GM12878 (cell line): Measurements from ENCODE around the gene NEK11. TPM values are rescaled to one million over a fixed set of nuclear protein-coding genes. Genes with fewer than 3 reads are reported as not detected.

ENCODE experiments used
- ATAC-seq: fragments of 200-7000 bp; cut with Tn5 transposase; 3 replicates; pipeline ENCODE4 v1.9.1; 2020; ENCODE audit warnings: mild to moderate bottlenecking, moderate library complexity
- BruUV-seq: library from RNA; stranded (reverse); fragments of 400-500 nt; replicated peaks from 2 replicates; lab custom pipeline; 2021; lab: Mats Ljungman, UMichigan
- CTCF ChIA-PET: fragments of 300-600 bp; sonication (Branson Sonifier 250); formaldehyde crosslinking; extraction: SDS; loops from one replicate; lab custom pipeline; 2021; ENCODE audit warnings: inconsistent platforms; lab: Yijun Ruan, JAX
- POLR2A ChIA-PET: fragments of 350-600 bp; formaldehyde crosslinking; extraction: SDS; loops from one replicate; lab custom pipeline; 2021; ENCODE audit warnings: inconsistent platforms; lab: Charles Lee
- RAD21 ChIA-PET: fragments of 300-600 bp; sonication (Branson Sonifier 250); formaldehyde crosslinking; loops from one replicate; lab custom pipeline; 2023; ENCODE audit warnings: antibody characterized with exemption; ENCODE audit not compliant: unreplicated experiment; lab: Charles Lee
- SMC1A ChIA-PET: fragments of 300-600 bp; sonication (Branson Sonifier 250); formaldehyde crosslinking; loops from one replicate; lab custom pipeline; 2023; ENCODE audit not compliant: unreplicated experiment, uncharacterized antibody; lab: Charles Lee
- DNase-seq: peaks from one replicate; pipeline ENCODE4 v3.0.0-alpha.2; 2011; ENCODE audit warnings: low read depth, low spot score
- FAIRE-seq: peaks from 3 replicates; lab custom pipeline; 2011; peaks lifted over from hg19 to GRCh38; lab: Jason Lieb, UNC
- H2AFZ ChIP-seq: 2 replicates; pipeline ENCODE4 v1.6.0; 2011; ENCODE audit warnings: low read depth, low read length, control low read depth; ENCODE audit not compliant: control insufficient read depth
- H3K27ac ChIP-seq: 2 replicates; pipeline ENCODE4 v1.5.1; 2011; ENCODE audit warnings: control low read depth; ENCODE audit not compliant: control insufficient read depth, insufficient read depth
- H3K27me3 ChIP-seq, 2 experiments: replicated peaks in 1 of 2; 2 replicates each; pipeline versions ENCODE4 v1.6.0 to v1.6.1; 2011; ENCODE audit warnings: low read length in 1 of 2; ENCODE audit not compliant: control insufficient read depth in 2 of 2, insufficient read depth in 2 of 2
- H3K36me3 ChIP-seq, 2 experiments: 2 replicates each; pipeline ENCODE4 v1.5.1; 2011; ENCODE audit warnings: low read length in 1 of 2; ENCODE audit not compliant: control insufficient read depth in 2 of 2, insufficient read depth in 2 of 2
- H3K4me1 ChIP-seq: 2 replicates; pipeline ENCODE4 v1.6.1; 2011; ENCODE audit warnings: mild to moderate bottlenecking, low read length, moderate library complexity, mixed read lengths; ENCODE audit not compliant: control insufficient read depth, insufficient read depth
- H3K4me2 ChIP-seq: 2 replicates; pipeline ENCODE4 v1.6.0; 2011; ENCODE audit warnings: control low read depth; ENCODE audit not compliant: control insufficient read depth, insufficient read depth
- H3K4me3 ChIP-seq: fragments of 200-600 bp; sonication (generic); 2 replicates; pipeline ENCODE4 v1.5.1; 2016
- H3K79me2 ChIP-seq: 2 replicates; pipeline ENCODE4 v1.6.0; 2011; ENCODE audit warnings: low read length; ENCODE audit not compliant: control insufficient read depth, insufficient read depth
- H3K9ac ChIP-seq: 2 replicates; pipeline ENCODE4 v1.8.0; 2011; ENCODE audit warnings: low read length, control low read depth, mixed read lengths; ENCODE audit not compliant: control insufficient read depth, insufficient read depth
- H3K9me3 ChIP-seq: replicated peaks from 3 replicates; pipeline ENCODE4 v1.5.1; 2011; ENCODE audit warnings: mild to moderate bottlenecking, low read length; ENCODE audit not compliant: control insufficient read depth, insufficient read depth
- H4K20me1 ChIP-seq: 2 replicates; pipeline ENCODE4 v1.6.0; 2011; ENCODE audit not compliant: control insufficient read depth, insufficient read depth
- BACH1 ChIP-seq: fragments of 450-650 bp; IDR thresholded peaks from 2 replicates; pipeline ENCODE4 v1.6.1; 2017; ENCODE audit warnings: mild to moderate bottlenecking, borderline replicate concordance
- MTA3 ChIP-seq: IDR thresholded peaks from 2 replicates; pipeline ENCODE4 v1.6.1; 2012; ENCODE audit warnings: low read length, inconsistent platforms, borderline replicate concordance
- SIX5 ChIP-seq: IDR thresholded peaks from 2 replicates; pipeline ENCODE4 v1.6.1; 2011; ENCODE audit warnings: mild to moderate bottlenecking, low read depth, low read length, moderate library complexity; ENCODE audit not compliant: severe bottlenecking
- SMARCA5 ChIP-seq: fragments of 450-650 bp; IDR thresholded peaks from 2 replicates; pipeline ENCODE4 v1.6.1; 2017; ENCODE audit warnings: mild to moderate bottlenecking
- SMC3 ChIP-seq: IDR thresholded peaks from 2 replicates; pipeline ENCODE4 v1.6.1; 2011; ENCODE audit warnings: low read length, improper control_type of control experiment, borderline replicate concordance
- SREBF1 ChIP-seq: IDR thresholded peaks from 2 replicates; pipeline ENCODE4 v1.6.1; 2012; ENCODE audit warnings: mild to moderate bottlenecking, low read length
- TCF3 ChIP-seq: IDR thresholded peaks from 2 replicates; pipeline ENCODE4 v1.6.1; 2012; ENCODE audit warnings: low read depth, mild to moderate bottlenecking, low read length, borderline replicate concordance; ENCODE audit not compliant: insufficient read depth
- ZNF622 ChIP-seq: fragments of 450-650 bp; IDR thresholded peaks from 2 replicates; pipeline ENCODE4 v1.6.1; 2017; ENCODE audit warnings: mild to moderate bottlenecking, inconsistent platforms
- ZZZ3 ChIP-seq: IDR thresholded peaks from 2 replicates; pipeline ENCODE4 v1.6.1; 2011; ENCODE audit warnings: low read depth; ENCODE audit not compliant: control insufficient read depth, insufficient read length
- WGBS: methylation state at CpG from one replicate; pipeline ENCODE4 v1.1.6; 2016; ENCODE audit warnings: low lambda C conversion rate; ENCODE audit not compliant: insufficient replicate concordance, insufficient coverage; ENCODE audit errors: missing lambda C conversion rate; 5-methylcytosine and 5-hydroxymethylcytosine counted together
- in situ Hi-C: fragments of 300-500 bp; cut with MboI; formaldehyde crosslinking; loops from 9 replicates; pipeline ENCODE4 v1.14.3; 2018; ENCODE audit warnings: mixed read lengths
- intact Hi-C: fragments of 100-400 bp; cut with micrococcal nuclease; formaldehyde crosslinking; loops from one replicate; pipeline ENCODE4 v1.14.2; 2022; ENCODE audit not compliant: unreplicated experiment
- polyA plus RNA-seq, 11 experiments: library from polyadenylated mRNA; depleted of rRNA in 4 of 11; unstranded in 6 of 11; stranded (reverse) in 5 of 11; fragments of >200 nt; fragmentation: Nextera tagmentation in 4 of 11; fragmentation: Illumina TruSeq in 1 of 11; extraction: Ambion mirVana in 4 of 11; extraction: Trizol in 1 of 11; gene quantifications; 1 replicate in 1 of 11; 2 replicates in 10 of 11; pipeline versions ENCODE4 v1.2.1 to v1.2.3, GENCODE V29; 2011 to 2016; ENCODE audit warnings: inconsistent platforms in 2 of 11, missing spikeins in 2 of 11, low read depth in 1 of 11
- total RNA-seq, 4 experiments: library from RNA; depleted of rRNA in 3 of 4; stranded (reverse); fragments of >200 nt in 3 of 4; fragmentation: Illumina TruSeq in 1 of 4; extraction: Trizol in 1 of 4; gene quantifications; 2 replicates each; pipeline versions ENCODE4 v1.2.1 to v1.2.3, GENCODE V29; 2013 to 2021
- TF ChIP-seq, protein P1 (sequence below): IDR thresholded peaks from 2 replicates; pipeline ENCODE4 v1.6.1; 2012; ENCODE audit warnings: low read depth, low read length, improper control_type of control experiment
- TF ChIP-seq, protein P2 (sequence below): fragments of 450-650 bp; IDR thresholded peaks from 2 replicates; pipeline ENCODE4 v1.6.1; 2016; ENCODE audit warnings: mild to moderate bottlenecking, moderate library complexity, borderline replicate concordance
- TF ChIP-seq, protein P3 (sequence below): fragments of 450-650 bp; formaldehyde crosslinking; IDR thresholded peaks from 2 replicates; pipeline ENCODE4 v1.4.0; 2022; ENCODE audit warnings: mild to moderate bottlenecking, moderate library complexity
- TF ChIP-seq, protein P4 (sequence below): IDR thresholded peaks from 2 replicates; pipeline ENCODE4 v1.6.1; 2012; ENCODE audit warnings: low read length, inconsistent platforms

The NEK11 gene
- total and polyA plus RNA-seq, 10 of the 15 experiments (the other 5 are each of a cell fraction or from before 2014, with no cell fraction given) = 0.05 to 0.94 (median 0.36) TPM; not detected in 1

DNA sequence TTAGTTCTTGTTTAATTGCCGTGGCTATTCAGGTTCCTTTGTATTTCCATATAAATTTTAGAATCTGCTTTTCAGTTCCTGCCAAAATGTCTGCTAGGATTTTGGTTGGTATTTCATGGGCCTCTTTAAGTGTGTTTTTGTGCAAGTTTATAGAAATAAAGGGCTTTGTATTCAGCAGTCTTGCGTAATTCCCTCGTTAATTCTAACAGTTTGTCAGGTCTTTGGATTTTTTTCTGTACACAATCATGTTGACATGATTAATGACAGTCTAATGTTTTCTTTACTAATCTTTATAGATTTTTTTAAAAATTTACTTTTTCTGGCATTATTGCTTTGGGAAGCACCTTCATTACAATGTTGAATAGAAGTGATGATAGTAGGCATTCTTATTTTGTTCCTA, 120.9 kb downstream of the NEK11 start:
- 76% methylated on average over 3 of the region's 3 CpGs for WGBS
- CTCF ChIA-PET = no interaction called here
- Histone ChIP-seq H3K4me1 (no peaks in the 10 kb centered on the region), H3K79me2 (no peaks in the 10 kb centered on the region), H3K4me2 (no peak overlapping the region), H3K27me3 (no peaks in the 10 kb centered on the region), H3K9me3 (no peaks in the 10 kb centered on the region), H3K9ac (no peak overlapping the region), H3K36me3 (no peaks in the 10 kb centered on the region), H4K20me1 (no peaks in the 10 kb centered on the region), H3K27ac (no peak overlapping the region), H3K4me3 (no peak overlapping the region), H2AFZ (no peak overlapping the region)
- intact Hi-C loops = no loop called here
- POLR2A ChIA-PET = no interaction called here
- no peak for DNase-seq
- ATAC-seq = no peak
- RAD21 ChIA-PET = no interaction called here
- no peak for FAIRE-seq
- SMC1A ChIA-PET = no interaction called here
- in situ Hi-C loops = no loop called here
- BruUV-seq = no TSS peak
- no peak for TF ChIP-seq TCF3
- TF ChIP-seq BACH1 = no peak
- no peak for TF ChIP-seq SREBF1
- no peak for TF ChIP-seq MTA3
- no peak for TF ChIP-seq ZZZ3
- TF ChIP-seq, protein P1, sequence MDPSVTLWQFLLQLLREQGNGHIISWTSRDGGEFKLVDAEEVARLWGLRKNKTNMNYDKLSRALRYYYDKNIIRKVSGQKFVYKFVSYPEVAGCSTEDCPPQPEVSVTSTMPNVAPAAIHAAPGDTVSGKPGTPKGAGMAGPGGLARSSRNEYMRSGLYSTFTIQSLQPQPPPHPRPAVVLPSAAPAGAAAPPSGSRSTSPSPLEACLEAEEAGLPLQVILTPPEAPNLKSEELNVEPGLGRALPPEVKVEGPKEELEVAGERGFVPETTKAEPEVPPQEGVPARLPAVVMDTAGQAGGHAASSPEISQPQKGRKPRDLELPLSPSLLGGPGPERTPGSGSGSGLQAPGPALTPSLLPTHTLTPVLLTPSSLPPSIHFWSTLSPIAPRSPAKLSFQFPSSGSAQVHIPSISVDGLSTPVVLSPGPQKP = no peak
- TF ChIP-seq, protein P2, sequence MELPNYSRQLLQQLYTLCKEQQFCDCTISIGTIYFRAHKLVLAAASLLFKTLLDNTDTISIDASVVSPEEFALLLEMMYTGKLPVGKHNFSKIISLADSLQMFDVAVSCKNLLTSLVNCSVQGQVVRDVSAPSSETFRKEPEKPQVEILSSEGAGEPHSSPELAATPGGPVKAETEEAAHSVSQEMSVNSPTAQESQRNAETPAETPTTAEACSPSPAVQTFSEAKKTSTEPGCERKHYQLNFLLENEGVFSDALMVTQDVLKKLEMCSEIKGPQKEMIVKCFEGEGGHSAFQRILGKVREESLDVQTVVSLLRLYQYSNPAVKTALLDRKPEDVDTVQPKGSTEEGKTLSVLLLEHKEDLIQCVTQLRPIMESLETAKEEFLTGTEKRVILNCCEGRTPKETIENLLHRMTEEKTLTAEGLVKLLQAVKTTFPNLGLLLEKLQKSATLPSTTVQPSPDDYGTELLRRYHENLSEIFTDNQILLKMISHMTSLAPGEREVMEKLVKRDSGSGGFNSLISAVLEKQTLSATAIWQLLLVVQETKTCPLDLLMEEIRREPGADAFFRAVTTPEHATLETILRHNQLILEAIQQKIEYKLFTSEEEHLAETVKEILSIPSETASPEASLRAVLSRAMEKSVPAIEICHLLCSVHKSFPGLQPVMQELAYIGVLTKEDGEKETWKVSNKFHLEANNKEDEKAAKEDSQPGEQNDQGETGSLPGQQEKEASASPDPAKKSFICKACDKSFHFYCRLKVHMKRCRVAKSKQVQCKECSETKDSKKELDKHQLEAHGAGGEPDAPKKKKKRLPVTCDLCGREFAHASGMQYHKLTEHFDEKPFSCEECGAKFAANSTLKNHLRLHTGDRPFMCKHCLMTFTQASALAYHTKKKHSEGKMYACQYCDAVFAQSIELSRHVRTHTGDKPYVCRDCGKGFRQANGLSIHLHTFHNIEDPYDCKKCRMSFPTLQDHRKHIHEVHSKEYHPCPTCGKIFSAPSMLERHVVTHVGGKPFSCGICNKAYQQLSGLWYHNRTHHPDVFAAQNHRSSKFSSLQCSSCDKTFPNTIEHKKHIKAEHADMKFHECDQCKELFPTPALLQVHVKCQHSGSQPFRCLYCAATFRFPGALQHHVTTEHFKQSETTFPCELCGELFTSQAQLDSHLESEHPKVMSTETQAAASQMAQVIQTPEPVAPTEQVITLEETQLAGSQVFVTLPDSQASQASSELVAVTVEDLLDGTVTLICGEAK = no peak
- TF ChIP-seq, protein P3, sequence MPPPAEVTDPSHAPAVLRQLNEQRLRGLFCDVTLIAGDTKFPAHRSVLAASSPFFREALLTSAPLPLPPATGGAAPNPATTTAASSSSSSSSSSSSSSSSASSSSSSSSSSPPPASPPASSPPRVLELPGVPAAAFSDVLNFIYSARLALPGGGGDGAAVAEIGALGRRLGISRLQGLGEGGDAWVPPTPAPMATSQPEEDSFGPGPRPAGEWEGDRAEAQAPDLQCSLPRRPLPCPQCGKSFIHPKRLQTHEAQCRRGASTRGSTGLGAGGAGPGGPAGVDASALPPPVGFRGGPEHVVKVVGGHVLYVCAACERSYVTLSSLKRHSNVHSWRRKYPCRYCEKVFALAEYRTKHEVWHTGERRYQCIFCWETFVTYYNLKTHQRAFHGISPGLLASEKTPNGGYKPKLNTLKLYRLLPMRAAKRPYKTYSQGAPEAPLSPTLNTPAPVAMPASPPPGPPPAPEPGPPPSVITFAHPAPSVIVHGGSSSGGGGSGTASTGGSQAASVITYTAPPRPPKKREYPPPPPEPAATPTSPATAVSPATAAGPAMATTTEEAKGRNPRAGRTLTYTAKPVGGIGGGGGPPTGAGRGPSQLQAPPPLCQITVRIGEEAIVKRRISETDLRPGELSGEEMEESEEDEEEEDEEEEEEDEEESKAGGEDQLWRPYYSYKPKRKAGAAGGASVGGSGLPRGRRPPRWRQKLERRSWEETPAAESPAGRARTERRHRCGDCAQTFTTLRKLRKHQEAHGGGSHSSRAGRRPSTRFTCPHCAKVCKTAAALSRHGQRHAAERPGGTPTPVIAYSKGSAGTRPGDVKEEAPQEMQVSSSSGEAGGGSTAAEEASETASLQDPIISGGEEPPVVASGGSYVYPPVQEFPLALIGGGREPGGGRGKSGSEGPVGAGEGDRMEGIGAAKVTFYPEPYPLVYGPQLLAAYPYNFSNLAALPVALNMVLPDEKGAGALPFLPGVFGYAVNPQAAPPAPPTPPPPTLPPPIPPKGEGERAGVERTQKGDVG (CRISPR knock-in tag) = no peak
- TF ChIP-seq SMARCA5 = no peak
- TF ChIP-seq ZNF622 = no peak
- no peak for TF ChIP-seq SIX5
- no peak for TF ChIP-seq SMC3
- TF ChIP-seq, protein P4, sequence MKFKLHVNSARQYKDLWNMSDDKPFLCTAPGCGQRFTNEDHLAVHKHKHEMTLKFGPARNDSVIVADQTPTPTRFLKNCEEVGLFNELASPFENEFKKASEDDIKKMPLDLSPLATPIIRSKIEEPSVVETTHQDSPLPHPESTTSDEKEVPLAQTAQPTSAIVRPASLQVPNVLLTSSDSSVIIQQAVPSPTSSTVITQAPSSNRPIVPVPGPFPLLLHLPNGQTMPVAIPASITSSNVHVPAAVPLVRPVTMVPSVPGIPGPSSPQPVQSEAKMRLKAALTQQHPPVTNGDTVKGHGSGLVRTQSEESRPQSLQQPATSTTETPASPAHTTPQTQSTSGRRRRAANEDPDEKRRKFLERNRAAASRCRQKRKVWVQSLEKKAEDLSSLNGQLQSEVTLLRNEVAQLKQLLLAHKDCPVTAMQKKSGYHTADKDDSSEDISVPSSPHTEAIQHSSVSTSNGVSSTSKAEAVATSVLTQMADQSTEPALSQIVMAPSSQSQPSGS = no peak
